Measurements from ENCODE around the gene DMRTC1B.
"Not testable (repeated sequence)": the region's sequence is repeated elsewhere in the genome, so short reads cannot be mapped to it uniquely, and the experiment has no call there.

DMRTC1B gene, protein sequence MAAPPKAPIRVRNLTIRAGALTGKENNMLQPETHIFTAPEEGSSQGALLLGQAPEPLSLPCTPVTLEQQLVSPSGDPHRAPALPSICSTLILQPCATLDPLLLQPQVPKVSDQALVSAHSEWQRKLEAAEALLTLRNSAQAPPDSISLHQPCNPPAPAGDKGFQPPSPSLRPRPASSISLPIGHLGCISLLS

DNA sequence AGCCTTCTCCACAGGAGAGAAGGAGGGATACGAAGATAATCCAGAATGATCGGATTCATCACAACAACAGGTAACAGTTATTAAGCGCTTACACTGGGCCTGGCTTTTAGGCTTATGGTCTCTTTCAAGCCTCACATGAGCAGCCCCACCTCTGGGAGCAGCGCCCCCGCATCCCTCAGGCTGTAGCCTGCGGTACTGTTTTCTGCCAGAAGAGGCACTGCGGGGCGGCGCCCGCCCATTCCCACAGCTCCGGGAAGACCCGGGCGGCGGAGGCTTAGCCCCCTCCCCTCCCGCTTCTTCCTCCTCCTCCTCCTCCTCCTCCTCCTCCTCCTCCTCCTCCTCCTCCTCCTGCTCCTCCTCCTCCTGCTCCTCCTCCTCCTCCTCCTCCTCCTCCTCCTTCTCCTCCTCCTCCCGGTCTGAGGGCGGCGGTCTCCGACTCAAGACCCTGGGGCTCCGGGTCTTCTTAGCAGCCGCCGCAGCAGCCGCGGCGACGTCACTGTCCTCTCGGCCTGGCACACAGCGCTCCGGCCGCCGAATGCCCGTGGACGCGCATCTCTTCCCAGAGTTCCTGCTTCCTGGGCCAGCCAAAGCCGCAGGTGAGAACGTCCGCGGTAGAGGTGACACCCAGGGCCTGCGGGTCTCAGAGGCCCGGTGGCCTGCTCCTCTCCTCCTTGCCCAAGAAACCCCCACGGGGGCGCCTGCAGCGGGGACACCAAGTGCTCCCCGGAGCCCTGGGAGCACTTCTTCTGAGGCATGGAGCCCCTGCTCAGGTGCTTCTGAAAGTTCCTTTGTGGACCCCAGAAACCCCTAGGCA lies at the start of gene DMRTC1B:
Gene DMRTC1B (plus strand): TSS at position 238 of the 814 bp plus-strand sequence. CDS start 68,246 bp downstream, outside the sequence.
- DNase-seq, result not testable (repeated sequence)

DNA sequence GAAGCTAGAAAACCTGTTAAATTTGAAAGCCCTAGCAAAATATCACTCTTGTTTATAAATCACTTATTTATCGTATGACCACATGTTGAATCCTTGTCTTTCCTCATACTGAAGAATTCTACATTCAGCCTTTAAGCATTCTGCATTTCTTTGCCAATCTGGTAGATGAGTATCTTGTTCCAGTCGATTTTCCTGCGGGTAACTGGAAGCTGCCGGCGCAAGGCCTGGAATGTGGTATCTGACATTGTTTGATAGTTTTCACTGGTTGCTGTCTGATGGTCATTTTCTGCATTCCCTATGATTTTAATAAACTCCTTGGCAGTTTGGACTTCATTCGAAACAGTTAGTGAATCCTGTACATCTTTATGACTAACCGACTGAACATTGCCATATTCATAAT lies 48.8 kb upstream of the DMRTC1B start:
- DNase-seq, result no peak

- DNase-seq, result not testable (repeated sequence)
Measured at GRCh38 chrX:72733636-72734035, 43.1 kb upstream of the DMRTC1B start.

GRCh38 chrX:72735561-72735960 lies 41.1 kb upstream of the DMRTC1B start:
- no peak for DNase-seq

DNA sequence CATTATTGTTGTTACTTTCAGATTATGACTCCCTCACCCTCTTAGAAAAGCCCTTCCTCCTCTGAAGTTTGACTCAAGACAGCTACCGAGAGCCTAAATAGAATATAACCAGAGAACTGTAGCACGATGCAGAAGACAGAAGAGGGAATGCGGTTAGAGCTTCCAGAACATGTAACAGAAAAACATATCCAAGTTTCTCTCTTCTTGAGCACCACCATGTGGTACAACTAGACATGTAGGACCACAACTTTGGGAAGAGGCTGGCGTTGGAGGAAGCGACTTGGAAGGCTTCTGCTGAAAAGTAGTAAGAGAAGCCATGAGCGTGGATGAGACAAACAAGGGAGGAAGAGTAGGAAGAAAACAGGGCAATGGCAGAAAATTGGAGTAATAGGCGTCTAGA lies 31.1 kb upstream of the DMRTC1B start:
- not testable (repeated sequence) for DNase-seq

DNA sequence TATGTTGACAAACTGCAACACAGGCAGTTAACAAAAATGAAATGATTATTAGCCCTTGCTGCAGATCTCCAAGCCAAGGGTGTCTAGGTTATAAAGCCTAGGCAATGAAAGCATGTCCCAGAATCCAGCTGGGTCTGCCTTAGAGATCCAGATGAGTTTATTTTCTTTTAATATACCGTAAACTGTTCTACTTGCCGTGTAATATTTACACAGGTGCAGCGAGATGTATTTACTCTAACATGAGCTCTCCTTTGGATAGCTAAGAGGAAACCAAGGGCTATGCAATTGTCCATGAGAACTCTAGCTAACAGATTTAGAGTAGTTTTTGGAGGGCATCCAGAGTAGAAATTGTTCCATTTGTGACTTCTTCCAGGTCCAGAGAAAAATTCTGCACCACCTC lies 28.1 kb upstream of the DMRTC1B start:
- not testable (repeated sequence) for DNase-seq

DNA sequence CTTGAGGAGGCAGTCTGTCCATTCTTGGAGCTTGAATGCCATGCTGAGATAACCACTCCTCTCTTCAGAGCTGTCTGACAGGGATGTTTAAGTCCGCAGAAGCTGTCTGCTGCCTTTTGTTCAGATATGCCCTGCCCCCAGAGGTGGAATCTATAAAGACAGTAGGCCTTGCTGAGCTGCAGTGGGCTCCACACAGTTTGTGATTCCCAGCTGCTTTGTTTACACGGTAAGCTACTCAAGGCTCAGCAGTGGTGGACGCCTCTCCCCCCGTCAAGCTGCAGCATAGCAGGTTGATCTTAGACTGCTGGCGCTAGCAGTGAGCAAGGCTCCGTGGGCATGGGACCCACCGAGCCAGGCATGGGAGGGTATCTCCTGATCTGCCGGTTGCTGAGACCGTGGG lies 16.2 kb upstream of the DMRTC1B start:
- not testable (repeated sequence) for DNase-seq

DNA sequence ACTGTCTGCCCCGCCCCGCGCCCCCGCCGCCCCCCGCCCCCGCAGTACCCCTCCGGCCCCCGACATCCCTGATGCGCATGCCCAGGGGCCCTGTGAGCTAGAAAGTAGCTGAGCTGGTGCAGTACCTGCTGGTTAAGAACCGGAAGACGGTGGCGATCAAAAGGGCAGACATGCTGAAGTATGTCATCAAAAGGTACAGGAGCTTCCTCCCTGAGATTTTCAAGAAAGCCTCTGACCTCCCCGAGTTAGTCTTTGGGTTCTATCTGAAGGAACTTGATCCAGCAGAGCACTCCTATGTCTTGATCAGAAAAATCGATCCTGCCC lies 739 bp downstream of the DMRTC1B start:
- DNase-seq, result not testable (repeated sequence)

GRCh38 chrX:72778146-72778545 lies 1.5 kb downstream of the DMRTC1B start:
- not testable (repeated sequence) for DNase-seq

- DNase-seq, result not testable (repeated sequence)
Measured at GRCh38 chrX:72782560-72782959, 5.9 kb downstream of the DMRTC1B start, which contains the start of gene FAM236B. TSS of gene FAM236B (minus strand) at chrX:72782660. CDS start at chrX:72782560, 100 bp downstream.

GRCh38 chrX:72783365-72783936 lies 6.8 kb downstream of the DMRTC1B start:
- not testable (repeated sequence) for DNase-seq

GRCh38 chrX:72783964-72784363 lies 7.3 kb downstream of the DMRTC1B start:
- DNase-seq, result not testable (repeated sequence)

- DNase-seq, result not testable (repeated sequence)
Measured at GRCh38 chrX:72788142-72788541, 11.5 kb downstream of the DMRTC1B start.

GRCh38 chrX:72790390-72790789 lies 13.7 kb downstream of the DMRTC1B start:
- not testable (repeated sequence) for DNase-seq

GRCh38 chrX:72808110-72808509 lies 31.4 kb downstream of the DMRTC1B start, which contains the start of gene FAM236D:
TSS of gene FAM236D (minus strand) at chrX:72808210. CDS start at chrX:72808110, 100 bp downstream.
- not testable (repeated sequence) for DNase-seq

GRCh38 chrX:72830701-72831100 lies 54.0 kb downstream of the DMRTC1B start:
- not testable (repeated sequence) for DNase-seq

GRCh38 chrX:72837532-72837931 lies 60.8 kb downstream of the DMRTC1B start:
- not testable (repeated sequence) for DNase-seq

GRCh38 chrX:72882898-72883297 lies 106.2 kb downstream of the DMRTC1B start:
- DNase-seq, result not testable (repeated sequence)

- DNase-seq, result not testable (repeated sequence)
Measured at GRCh38 chrX:72889740-72890139, 113.0 kb downstream of the DMRTC1B start.

Data from stimulated activated CD4-positive, alpha-beta T cell treated with anti-CD3 and anti-CD28 coated beads, Interleukin-4, amount 100 ng/mL, for 4 hours (primary cell).